Measurements from ENCODE around the gene SGIP1.
A peak's percentile ranks its signal among the peaks of the same experiment; 100 is the strongest.
"Not testable (repeated sequence)": the region's sequence is repeated elsewhere in the genome, so short reads cannot be mapped to it uniquely, and the experiment has no call there.

The SGIP1 gene

GRCh38 chr1:66685265-66685664 is 151.3 kb downstream of the SGIP1 start:
- peak; percentile 3 for DNase-seq

GRCh38 chr1:66685670-66686069 is 151.7 kb downstream of the SGIP1 start:
- DNase-seq, result peak; percentile 63

- DNase-seq, result no peak
Observed at GRCh38 chr1:66686406-66686805, 152.5 kb downstream of the SGIP1 start.

GRCh38 chr1:66687358-66687757 is 153.4 kb downstream of the SGIP1 start:
- DNase-seq, result no peak

- DNase-seq, result peak; percentile 12
Observed at GRCh38 chr1:66690666-66691381, 156.9 kb downstream of the SGIP1 start.

- no peak for DNase-seq
Observed at GRCh38 chr1:66692681-66693080, 158.7 kb downstream of the SGIP1 start.

GRCh38 chr1:66693856-66694255 is 159.9 kb downstream of the SGIP1 start:
- DNase-seq, result no peak

GRCh38 chr1:66695116-66695515 is 161.2 kb downstream of the SGIP1 start:
- DNase-seq, result no peak

GRCh38 chr1:66696771-66697170 is 162.8 kb downstream of the SGIP1 start:
- DNase-seq, result no peak

- no peak for DNase-seq
Observed at GRCh38 chr1:66699213-66699612, 165.3 kb downstream of the SGIP1 start.

- DNase-seq, result no peak
Observed at GRCh38 chr1:66704177-66704875, 170.4 kb downstream of the SGIP1 start.

- peak; percentile 58 for DNase-seq
Observed at GRCh38 chr1:66705110-66705509, 171.2 kb downstream of the SGIP1 start.

GRCh38 chr1:66711420-66711819 is 177.5 kb downstream of the SGIP1 start:
- peak; percentile 33 for DNase-seq

GRCh38 chr1:66712839-66713238 is 178.9 kb downstream of the SGIP1 start:
- DNase-seq, result no peak

- DNase-seq, result peak; percentile 22
Observed at GRCh38 chr1:66723985-66724384, 190.0 kb downstream of the SGIP1 start.

- DNase-seq, result peak; percentile 73
Observed at GRCh38 chr1:66725885-66726665, 192.1 kb downstream of the SGIP1 start.

GRCh38 chr1:66728021-66728420 is 194.1 kb downstream of the SGIP1 start:
- DNase-seq, result peak; percentile 43

GRCh38 chr1:66728716-66729115 is 194.8 kb downstream of the SGIP1 start:
- not testable (repeated sequence) for DNase-seq

- DNase-seq, result no peak
Observed at GRCh38 chr1:66729119-66729518, 195.2 kb downstream of the SGIP1 start.

- no peak for DNase-seq
Observed at GRCh38 chr1:66729523-66729922, 195.6 kb downstream of the SGIP1 start.

- no peak for DNase-seq
Observed at GRCh38 chr1:66730462-66730861, 196.5 kb downstream of the SGIP1 start.

GRCh38 chr1:66731170-66731865 is 197.4 kb downstream of the SGIP1 start:
- DNase-seq, result no peak

All from fibroblast of skin of abdomen (primary cell).